A673 (cell line): Measurements from ENCODE around the gene COA4. TPM values are rescaled to one million over a fixed set of nuclear protein-coding genes. Genes with fewer than 3 reads are reported as not detected.

Experiments used
- BruUV-seq: library from RNA; stranded (reverse); fragments of 400-500 nt; replicated peaks from 2 replicates; lab custom pipeline; 2021; lab: Mats Ljungman, UMichigan
- CTCF ChIA-PET: fragments of 300-600 bp; sonication (Branson Sonifier 250); formaldehyde crosslinking; loops from one replicate; lab custom pipeline; 2022; ENCODE audit warnings: antibody characterized with exemption; lab: Charles Lee
- POLR2A ChIA-PET: fragments of 300-600 bp; sonication (Branson Sonifier 250); formaldehyde crosslinking; loops from one replicate; lab custom pipeline; 2022; ENCODE audit warnings: antibody characterized with exemption; ENCODE audit not compliant: low non-redundant PET; lab: Charles Lee
- DNase-seq: peaks from one replicate; pipeline ENCODE4 v3.0.0-alpha.2; 2015; ENCODE audit warnings: low spot score
- H3K27ac ChIP-seq: fragments of 200-600 bp; sonication (generic); 2 replicates; pipeline ENCODE4 v1.5.1; 2016; ENCODE audit warnings: mixed run types, low read depth, mild to moderate bottlenecking, mixed read lengths, antibody characterized with exemption, low read length; ENCODE audit not compliant: poor library complexity, severe bottlenecking
- H3K27me3 ChIP-seq: fragments of 200-600 bp; sonication (generic); replicated peaks from 2 replicates; pipeline ENCODE4 v1.6.1; 2017; ENCODE audit warnings: mixed run types, low read depth, mild to moderate bottlenecking, mixed read lengths, antibody characterized with exemption, low read length; ENCODE audit not compliant: insufficient read depth, poor library complexity
- H3K36me3 ChIP-seq: fragments of 200-600 bp; sonication (generic); 2 replicates; pipeline ENCODE4 v1.6.1; 2016; ENCODE audit warnings: mixed run types, mild to moderate bottlenecking, mixed read lengths, antibody characterized with exemption, low read length; ENCODE audit not compliant: insufficient read depth, poor library complexity, severe bottlenecking
- H3K4me1 ChIP-seq: fragments of 200-600 bp; sonication (generic); 2 replicates; pipeline ENCODE4 v1.6.1; 2017; ENCODE audit warnings: mixed run types, mild to moderate bottlenecking, mixed read lengths, antibody characterized with exemption, low read length; ENCODE audit not compliant: insufficient read depth, poor library complexity, severe bottlenecking
- H3K4me3 ChIP-seq: fragments of 200-600 bp; sonication (generic); 2 replicates; pipeline ENCODE4 v1.5.1; 2016; ENCODE audit warnings: low read depth, mixed run types, mild to moderate bottlenecking, mixed read lengths, low read length; ENCODE audit not compliant: poor library complexity, severe bottlenecking
- H3K9me3 ChIP-seq: fragments of 200-600 bp; sonication (generic); 2 replicates; pipeline ENCODE4 v1.6.1; 2016; ENCODE audit warnings: mixed run types, low read depth, mild to moderate bottlenecking, mixed read lengths, antibody characterized with exemption, low read length; ENCODE audit not compliant: poor library complexity, severe bottlenecking
- CTCF ChIP-seq: fragments of 300-800, 200-600 bp; sonication (generic); conservative IDR thresholded peaks from 2 replicates; pipeline ENCODE4 v1.5.1; 2017; ENCODE audit warnings: low read depth, mild to moderate bottlenecking, antibody characterized with exemption, low read length, moderate library complexity, mixed read lengths
- EZH2 ChIP-seq: fragments of 200-600 bp; sonication (generic); IDR thresholded peaks from 2 replicates; pipeline ENCODE4 v1.6.1; 2017; ENCODE audit warnings: borderline replicate concordance, low read depth, mild to moderate bottlenecking, mixed read lengths, antibody characterized with exemption, low read length; ENCODE audit not compliant: poor library complexity, severe bottlenecking
- intact Hi-C: fragments of 100-400 bp; cut with micrococcal nuclease; formaldehyde crosslinking; loops from one replicate; pipeline ENCODE4 v1.10.0; 2022; ENCODE audit not compliant: unreplicated experiment
- total RNA-seq: library from RNA; stranded (reverse); gene quantifications from 2 replicates; pipeline ENCODE4 v1.2.3, GENCODE V29; 2021

COA4 gene
- total RNA-seq, 1 experiment from 2014 or later = 113 TPM

GRCh38 chr11:73914284-73914683 lies 37.6 kb upstream of the COA4 start:
- H3K36me3 ChIP-seq = peaks cover 12% of the 10 kb centered on the region
- no peaks in the 10 kb centered on the region for H3K27me3 ChIP-seq
- no peak for TF ChIP-seq EZH2
- no peak for TF ChIP-seq CTCF
- POLR2A ChIA-PET = no interaction called here
- intact Hi-C loops = no loop called here
- no TSS peak for BruUV-seq
- no peak overlapping the region for H3K27ac ChIP-seq
- no peaks in the 10 kb centered on the region for H3K4me1 ChIP-seq
- no peaks in the 10 kb centered on the region for H3K9me3 ChIP-seq
- CTCF ChIA-PET = no interaction called here
- no peak overlapping the region for H3K4me3 ChIP-seq
- DNase-seq = no peak

GRCh38 chr11:73913472-73913871 lies 36.8 kb upstream of the COA4 start:
- Histone ChIP-seq H3K9me3 (no peaks in the 10 kb centered on the region), H3K27ac (no peak overlapping the region), H3K36me3 (peaks cover 5% of the 10 kb centered on the region), H3K27me3 (no peaks in the 10 kb centered on the region), H3K4me3 (no peak overlapping the region), H3K4me1 (no peaks in the 10 kb centered on the region)
- BruUV-seq = no TSS peak
- ChIA-PET CTCF (no interaction called here), POLR2A (no interaction called here)
- no peak for DNase-seq
- no peak for TF ChIP-seq EZH2
- TF ChIP-seq CTCF = no peak
- intact Hi-C loops = no loop called here

GRCh38 chr11:73912026-73912425 lies 35.4 kb upstream of the COA4 start:
- intact Hi-C loops = no loop called here
- CTCF ChIA-PET = no interaction called here

More at GRCh38 chr11:73912026-73912425, 35.4 kb upstream of the COA4 start:
- Histone ChIP-seq H3K27me3 (no peaks in the 10 kb centered on the region), H3K36me3 (peaks cover 5% of the 10 kb centered on the region), H3K4me3 (no peak overlapping the region), H3K27ac (no peak overlapping the region), H3K4me1 (no peaks in the 10 kb centered on the region), H3K9me3 (no peaks in the 10 kb centered on the region)
- DNase-seq = no peak
- POLR2A ChIA-PET = no interaction called here
- no TSS peak for BruUV-seq
- no peak for TF ChIP-seq CTCF
